DOHH2 (cell line): Measurements from ENCODE around the gene DSTN.

ENCODE experiments used
- CTCF ChIP-seq: fragments of 200-600 bp; sonication (generic); IDR thresholded peaks from one replicate; pipeline ENCODE4 v1.5.1; 2014; ENCODE audit warnings: antibody characterized with exemption, mild to moderate bottlenecking, low read depth, low read length; ENCODE audit not compliant: poor library complexity, severe bottlenecking
- EZH2phosphoT487 ChIP-seq: fragments of 200-600 bp; sonication (generic); IDR thresholded peaks from 2 replicates; pipeline ENCODE4 v1.6.1; 2017; ENCODE audit warnings: borderline replicate concordance, mild to moderate bottlenecking, antibody characterized with exemption, low read length, moderate library complexity, mixed read lengths

- TF ChIP-seq CTCF (no peak), EZH2phosphoT487 (no peak)
These were observed 67.5 kb downstream of the DSTN start for GRCh38 chr20:17637413-17637780.
